ENCODE results near the gene SCAPER.

SCAPER gene

GRCh38 chr15:76353903-76354302 lies 551.2 kb downstream of the SCAPER start:
- no peak for DNase-seq (ENCODE audit: low spot score)

- no peak for DNase-seq (ENCODE audit: low spot score)
Measured at GRCh38 chr15:76353023-76353577, 552.0 kb downstream of the SCAPER start.

GRCh38 chr15:76349301-76350070 lies 555.7 kb downstream of the SCAPER start:
- no peak for DNase-seq (ENCODE audit: low spot score)

- no peak for DNase-seq (ENCODE audit: low spot score)
Measured at GRCh38 chr15:76347482-76348055, 557.6 kb downstream of the SCAPER start.

- DNase-seq (ENCODE audit: low spot score) = no peak
Measured at GRCh38 chr15:76346669-76347481, 558.3 kb downstream of the SCAPER start.

- DNase-seq (ENCODE audit: low spot score) = no peak
Measured at GRCh38 chr15:76345880-76346668, 559.1 kb downstream of the SCAPER start.

- no peak for DNase-seq (ENCODE audit: low spot score)
Measured at GRCh38 chr15:76345583-76345879, 559.6 kb downstream of the SCAPER start.

GRCh38 chr15:76344893-76345582 lies 560.1 kb downstream of the SCAPER start:
- no peak for DNase-seq (ENCODE audit: low spot score)

GRCh38 chr15:76343313-76343996 lies 561.7 kb downstream of the SCAPER start:
- DNase-seq (ENCODE audit: low spot score) = no peak

- no peak for DNase-seq (ENCODE audit: low spot score)
Measured at GRCh38 chr15:76342382-76343201, 562.5 kb downstream of the SCAPER start.

- no peak for DNase-seq (ENCODE audit: low spot score)
Measured at GRCh38 chr15:76342058-76342381, 563.1 kb downstream of the SCAPER start.

GRCh38 chr15:76341366-76342057 lies 563.6 kb downstream of the SCAPER start:
- no peak for DNase-seq (ENCODE audit: low spot score)

GRCh38 chr15:76340803-76341365 lies 564.3 kb downstream of the SCAPER start:
- DNase-seq (ENCODE audit: low spot score) = no peak

GRCh38 chr15:76340198-76340802 lies 564.8 kb downstream of the SCAPER start:
- no peak for DNase-seq (ENCODE audit: low spot score)

GRCh38 chr15:76339305-76340197 lies 565.6 kb downstream of the SCAPER start:
- no peak for DNase-seq (ENCODE audit: low spot score)

GRCh38 chr15:76338486-76339304 lies 566.4 kb downstream of the SCAPER start:
- no peak for DNase-seq (ENCODE audit: low spot score)

Data from Ammon's horn (tissue), 1 donor.